A673 (cell line): ENCODE data around the gene SOBP. TPM values are rescaled to one million over a fixed set of nuclear protein-coding genes. Genes with fewer than 3 reads are reported as not detected.

Experiments
- BruUV-seq: library from RNA; stranded (reverse); fragments of 400-500 nt; replicated peaks from 2 replicates; lab custom pipeline; 2021; lab: Mats Ljungman, UMichigan
- CTCF ChIA-PET: fragments of 300-600 bp; sonication (Branson Sonifier 250); formaldehyde crosslinking; loops from one replicate; lab custom pipeline; 2022; ENCODE audit warnings: antibody characterized with exemption; lab: Charles Lee
- POLR2A ChIA-PET: fragments of 300-600 bp; sonication (Branson Sonifier 250); formaldehyde crosslinking; loops from one replicate; lab custom pipeline; 2022; ENCODE audit warnings: antibody characterized with exemption; ENCODE audit not compliant: low non-redundant PET; lab: Charles Lee
- DNase-seq: peaks from one replicate; pipeline ENCODE4 v3.0.0-alpha.2; 2015; ENCODE audit warnings: low spot score
- H3K27ac ChIP-seq: fragments of 200-600 bp; sonication (generic); 2 replicates; pipeline ENCODE4 v1.5.1; 2016; ENCODE audit warnings: mixed run types, low read depth, mild to moderate bottlenecking, mixed read lengths, antibody characterized with exemption, low read length; ENCODE audit not compliant: poor library complexity, severe bottlenecking
- H3K27me3 ChIP-seq: fragments of 200-600 bp; sonication (generic); replicated peaks from 2 replicates; pipeline ENCODE4 v1.6.1; 2017; ENCODE audit warnings: mixed run types, low read depth, mild to moderate bottlenecking, mixed read lengths, antibody characterized with exemption, low read length; ENCODE audit not compliant: insufficient read depth, poor library complexity
- H3K36me3 ChIP-seq: fragments of 200-600 bp; sonication (generic); 2 replicates; pipeline ENCODE4 v1.6.1; 2016; ENCODE audit warnings: mixed run types, mild to moderate bottlenecking, mixed read lengths, antibody characterized with exemption, low read length; ENCODE audit not compliant: insufficient read depth, poor library complexity, severe bottlenecking
- H3K4me1 ChIP-seq: fragments of 200-600 bp; sonication (generic); 2 replicates; pipeline ENCODE4 v1.6.1; 2017; ENCODE audit warnings: mixed run types, mild to moderate bottlenecking, mixed read lengths, antibody characterized with exemption, low read length; ENCODE audit not compliant: insufficient read depth, poor library complexity, severe bottlenecking
- H3K4me3 ChIP-seq: fragments of 200-600 bp; sonication (generic); 2 replicates; pipeline ENCODE4 v1.5.1; 2016; ENCODE audit warnings: low read depth, mixed run types, mild to moderate bottlenecking, mixed read lengths, low read length; ENCODE audit not compliant: poor library complexity, severe bottlenecking
- H3K9me3 ChIP-seq: fragments of 200-600 bp; sonication (generic); 2 replicates; pipeline ENCODE4 v1.6.1; 2016; ENCODE audit warnings: mixed run types, low read depth, mild to moderate bottlenecking, mixed read lengths, antibody characterized with exemption, low read length; ENCODE audit not compliant: poor library complexity, severe bottlenecking
- EZH2 ChIP-seq: fragments of 200-600 bp; sonication (generic); IDR thresholded peaks from 2 replicates; pipeline ENCODE4 v1.6.1; 2017; ENCODE audit warnings: borderline replicate concordance, low read depth, mild to moderate bottlenecking, mixed read lengths, antibody characterized with exemption, low read length; ENCODE audit not compliant: poor library complexity, severe bottlenecking
- intact Hi-C: fragments of 100-400 bp; cut with micrococcal nuclease; formaldehyde crosslinking; loops from one replicate; pipeline ENCODE4 v1.10.0; 2022; ENCODE audit not compliant: unreplicated experiment
- total RNA-seq: library from RNA; stranded (reverse); gene quantifications from 2 replicates; pipeline ENCODE4 v1.2.3, GENCODE V29; 2021
- TF ChIP-seq, protein P1 (sequence below): fragments of 300-800, 200-600 bp; sonication (generic); conservative IDR thresholded peaks from 2 replicates; pipeline ENCODE4 v1.5.1; 2017; ENCODE audit warnings: low read depth, mild to moderate bottlenecking, antibody characterized with exemption, low read length, moderate library complexity, mixed read lengths

SOBP gene
- total RNA-seq, 1 experiment from 2014 or later, result 3.3 TPM

DNA sequence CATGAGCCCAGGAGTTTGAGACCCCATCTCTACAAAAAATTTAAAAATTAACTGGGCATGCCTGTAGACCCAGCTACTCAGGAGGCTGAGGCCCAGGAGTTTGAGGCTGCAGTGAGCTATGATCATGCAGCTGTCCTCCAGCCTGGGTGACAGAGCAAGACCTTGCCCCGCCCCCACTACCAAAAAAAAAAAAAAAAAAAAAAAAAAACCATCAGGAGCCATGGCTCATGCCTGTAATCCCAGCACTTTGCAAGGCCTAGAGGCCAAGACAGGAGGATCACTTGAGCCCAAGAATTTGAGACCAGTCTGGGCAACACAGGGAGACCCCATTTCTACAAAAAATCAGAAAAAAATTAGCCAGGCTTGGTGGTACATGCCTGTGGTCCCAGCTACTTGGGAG lies 159.1 kb downstream of the SOBP start:
- H3K27me3 ChIP-seq, result no peaks in the 10 kb centered on the region
- no peak overlapping the region for H3K27ac ChIP-seq
- H3K4me3 ChIP-seq, result no peak overlapping the region
- ChIA-PET POLR2A (no interaction called here), CTCF (no interaction called here)
- H3K9me3 ChIP-seq, result no peaks in the 10 kb centered on the region
- DNase-seq, result no peak
- BruUV-seq, result no TSS peak
- TF ChIP-seq, protein P1, sequence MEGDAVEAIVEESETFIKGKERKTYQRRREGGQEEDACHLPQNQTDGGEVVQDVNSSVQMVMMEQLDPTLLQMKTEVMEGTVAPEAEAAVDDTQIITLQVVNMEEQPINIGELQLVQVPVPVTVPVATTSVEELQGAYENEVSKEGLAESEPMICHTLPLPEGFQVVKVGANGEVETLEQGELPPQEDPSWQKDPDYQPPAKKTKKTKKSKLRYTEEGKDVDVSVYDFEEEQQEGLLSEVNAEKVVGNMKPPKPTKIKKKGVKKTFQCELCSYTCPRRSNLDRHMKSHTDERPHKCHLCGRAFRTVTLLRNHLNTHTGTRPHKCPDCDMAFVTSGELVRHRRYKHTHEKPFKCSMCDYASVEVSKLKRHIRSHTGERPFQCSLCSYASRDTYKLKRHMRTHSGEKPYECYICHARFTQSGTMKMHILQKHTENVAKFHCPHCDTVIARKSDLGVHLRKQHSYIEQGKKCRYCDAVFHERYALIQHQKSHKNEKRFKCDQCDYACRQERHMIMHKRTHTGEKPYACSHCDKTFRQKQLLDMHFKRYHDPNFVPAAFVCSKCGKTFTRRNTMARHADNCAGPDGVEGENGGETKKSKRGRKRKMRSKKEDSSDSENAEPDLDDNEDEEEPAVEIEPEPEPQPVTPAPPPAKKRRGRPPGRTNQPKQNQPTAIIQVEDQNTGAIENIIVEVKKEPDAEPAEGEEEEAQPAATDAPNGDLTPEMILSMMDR, result no peak
- TF ChIP-seq EZH2, result no peak
- H3K4me1 ChIP-seq, result no peaks in the 10 kb centered on the region
- intact Hi-C loops, result no loop called here
- H3K36me3 ChIP-seq, result no peaks in the 10 kb centered on the region

DNA sequence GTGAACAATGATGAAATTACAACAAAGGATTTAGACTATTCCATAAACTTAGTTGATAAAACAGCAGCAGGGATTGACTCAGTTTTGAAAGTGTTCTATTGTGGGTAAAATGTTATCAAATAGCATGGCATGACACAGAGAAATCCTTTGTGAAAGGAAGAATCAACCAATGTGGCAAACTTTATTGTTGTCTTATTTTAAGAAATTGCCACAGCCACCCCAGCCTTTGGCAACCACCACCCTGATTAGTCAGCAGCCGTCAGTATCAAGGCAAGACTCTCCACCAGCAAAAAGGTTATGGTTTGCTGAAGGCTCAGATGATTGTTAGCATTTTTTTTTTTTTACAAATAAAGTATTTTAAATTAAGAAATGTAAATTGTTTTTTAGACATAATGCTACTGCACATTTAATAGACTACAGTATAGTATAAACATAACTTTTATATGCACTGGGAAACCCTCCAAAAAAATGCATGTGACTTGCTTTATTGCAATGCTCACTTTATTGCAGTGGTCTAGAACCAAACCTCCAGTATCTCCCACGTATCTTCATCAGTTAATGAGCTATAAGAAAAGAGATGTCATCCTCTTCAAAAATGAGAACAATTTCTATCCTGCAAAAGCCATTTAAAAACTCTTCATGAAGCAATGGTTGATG lies 162.7 kb downstream of the SOBP start:
- Histone ChIP-seq H3K27me3 (no peaks in the 10 kb centered on the region), H3K36me3 (no peaks in the 10 kb centered on the region), H3K4me1 (peaks cover 18% of the 10 kb centered on the region), H3K4me3 (no peak overlapping the region), H3K9me3 (no peaks in the 10 kb centered on the region), H3K27ac (no peak overlapping the region)
- no peak for TF ChIP-seq EZH2
- TF ChIP-seq, protein P1, result no peak
- ChIA-PET POLR2A (no interaction called here), CTCF (no interaction called here)
- BruUV-seq, result no TSS peak
- intact Hi-C loops, result loop anchor here (10.0 kb wide), 1 partner anchor 168 kb away; no protein-coding TSS in a partner anchor
- no peak for DNase-seq

DNA sequence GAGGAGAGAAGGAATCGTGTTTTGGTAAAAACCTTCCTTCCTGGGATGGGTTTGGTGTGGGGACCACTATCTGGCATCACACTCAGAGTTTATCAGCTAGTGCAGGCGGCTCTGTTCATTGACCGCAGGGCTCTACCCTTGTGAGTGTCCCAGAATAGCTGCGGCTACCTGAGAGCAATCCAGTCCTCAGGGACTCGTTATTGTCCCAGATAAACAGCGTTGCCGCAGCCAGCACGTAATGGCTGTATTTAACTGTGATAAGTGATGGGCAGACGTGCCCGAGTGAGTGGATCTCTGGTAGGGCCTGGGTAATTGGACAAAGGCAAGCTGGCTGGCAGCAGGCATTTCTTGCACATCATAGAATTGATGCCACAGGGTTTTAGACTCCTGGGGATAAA lies 163.3 kb downstream of the SOBP start:
- intact Hi-C loops, result loop anchor here (10.0 kb wide), 1 partner anchor 168 kb away; no protein-coding TSS in a partner anchor
- Histone ChIP-seq H3K27me3 (no peaks in the 10 kb centered on the region), H3K36me3 (no peaks in the 10 kb centered on the region), H3K9me3 (no peaks in the 10 kb centered on the region), H3K4me1 (peaks cover 18% of the 10 kb centered on the region), H3K27ac (no peak overlapping the region), H3K4me3 (no peak overlapping the region)
- POLR2A ChIA-PET, result no interaction called here
- CTCF ChIA-PET, result no interaction called here
- TF ChIP-seq EZH2, result no peak
- TF ChIP-seq, protein P1, result no peak
- no TSS peak for BruUV-seq
- no peak for DNase-seq
